ENCODE data around the gene JAK1.
A peak's percentile ranks its signal among the peaks of the same experiment; 100 is the strongest.

The JAK1 gene

GRCh38 chr1:64956010-64956640 lies 10.2 kb downstream of the JAK1 start:
- TF ChIP-seq CTCF (IDR thresholded peaks at IDR 0.05) = no peak
- no peak for TF ChIP-seq ZFX (IDR thresholded peaks at IDR 0.05; ENCODE audit: borderline replicate concordance)
- H3K27ac ChIP-seq = no peak overlapping the region

GRCh38 chr1:64955097-64956009 lies 11.0 kb downstream of the JAK1 start:
- no peak overlapping the region for H3K27ac ChIP-seq
- no peak for TF ChIP-seq CTCF (IDR thresholded peaks at IDR 0.05)
- TF ChIP-seq ZFX (IDR thresholded peaks at IDR 0.05; ENCODE audit: borderline replicate concordance) = no peak

- no peak overlapping the region for H3K27ac ChIP-seq
- no peak for TF ChIP-seq CTCF (IDR thresholded peaks at IDR 0.05)
- no peak for TF ChIP-seq ZFX (IDR thresholded peaks at IDR 0.05; ENCODE audit: borderline replicate concordance)
Measured at GRCh38 chr1:64953241-64953640, 13.1 kb downstream of the JAK1 start.

GRCh38 chr1:64950284-64950809 lies 16.0 kb downstream of the JAK1 start:
- H3K27ac ChIP-seq = no peak overlapping the region; the same call in 1 of the 2 replicates
- TF ChIP-seq ZFX (IDR thresholded peaks at IDR 0.05; ENCODE audit: borderline replicate concordance) (no peak), CTCF (IDR thresholded peaks at IDR 0.05) (no peak)

GRCh38 chr1:64948905-64949833 lies 17.2 kb downstream of the JAK1 start:
- no peak for TF ChIP-seq CTCF (IDR thresholded peaks at IDR 0.05)
- peak overlapping the region; percentile 24; the same call in 1 of the 2 replicates for H3K27ac ChIP-seq

GRCh38 chr1:64948216-64948615 lies 18.1 kb downstream of the JAK1 start:
- no peak overlapping the region for H3K27ac ChIP-seq
- TF ChIP-seq CTCF (IDR thresholded peaks at IDR 0.05) (no peak), ZFX (IDR thresholded peaks at IDR 0.05; ENCODE audit: borderline replicate concordance) (no peak)

All from 22Rv1 (cell line).